GM12891 (cell line): Measurements from ENCODE around the gene PPFIA1.

ENCODE experiments used
- PAX5 ChIP-seq: IDR thresholded peaks from 2 replicates; pipeline ENCODE4 v1.6.1; 2011; ENCODE audit warnings: low read length, moderate library complexity, mild to moderate bottlenecking; ENCODE audit not compliant: insufficient read depth, severe bottlenecking
- POLR2A ChIP-seq: IDR thresholded peaks from 2 replicates; pipeline ENCODE4 v1.6.1; 2011; ENCODE audit warnings: low read depth, low read length, control low read depth

DNA sequence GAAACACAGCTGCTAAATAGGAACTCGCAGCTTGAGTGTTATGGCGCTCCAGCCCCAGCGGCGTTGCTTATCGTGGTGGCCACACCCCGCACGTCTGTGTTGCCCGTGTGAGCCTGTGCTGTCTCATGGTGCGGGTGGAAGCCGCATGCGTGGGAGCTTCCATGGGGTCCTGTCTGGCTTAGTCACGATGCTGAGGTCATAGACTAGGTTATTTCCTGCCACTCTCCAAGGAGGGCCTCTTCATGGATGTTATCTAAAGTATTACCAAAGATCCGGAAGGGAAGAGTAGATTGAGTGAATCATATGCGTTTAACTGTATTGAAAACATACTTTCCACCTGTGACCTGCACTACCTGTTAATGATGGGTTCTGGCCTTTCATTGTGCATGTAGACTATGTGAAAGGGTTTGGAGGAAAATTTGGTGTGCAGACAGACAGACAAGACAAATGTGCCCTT lies 149.5 kb downstream of the PPFIA1 start:
- TF ChIP-seq POLR2A, result no peak
- no peak for TF ChIP-seq PAX5
